Measurements from ENCODE around the gene MAD2L1BP. TPM values are rescaled to one million over a fixed set of nuclear protein-coding genes. Genes with fewer than 3 reads are reported as not detected.

Gene MAD2L1BP
- total RNA-seq, 1 experiment from 2014 or later = 30.1 TPM

DNA sequence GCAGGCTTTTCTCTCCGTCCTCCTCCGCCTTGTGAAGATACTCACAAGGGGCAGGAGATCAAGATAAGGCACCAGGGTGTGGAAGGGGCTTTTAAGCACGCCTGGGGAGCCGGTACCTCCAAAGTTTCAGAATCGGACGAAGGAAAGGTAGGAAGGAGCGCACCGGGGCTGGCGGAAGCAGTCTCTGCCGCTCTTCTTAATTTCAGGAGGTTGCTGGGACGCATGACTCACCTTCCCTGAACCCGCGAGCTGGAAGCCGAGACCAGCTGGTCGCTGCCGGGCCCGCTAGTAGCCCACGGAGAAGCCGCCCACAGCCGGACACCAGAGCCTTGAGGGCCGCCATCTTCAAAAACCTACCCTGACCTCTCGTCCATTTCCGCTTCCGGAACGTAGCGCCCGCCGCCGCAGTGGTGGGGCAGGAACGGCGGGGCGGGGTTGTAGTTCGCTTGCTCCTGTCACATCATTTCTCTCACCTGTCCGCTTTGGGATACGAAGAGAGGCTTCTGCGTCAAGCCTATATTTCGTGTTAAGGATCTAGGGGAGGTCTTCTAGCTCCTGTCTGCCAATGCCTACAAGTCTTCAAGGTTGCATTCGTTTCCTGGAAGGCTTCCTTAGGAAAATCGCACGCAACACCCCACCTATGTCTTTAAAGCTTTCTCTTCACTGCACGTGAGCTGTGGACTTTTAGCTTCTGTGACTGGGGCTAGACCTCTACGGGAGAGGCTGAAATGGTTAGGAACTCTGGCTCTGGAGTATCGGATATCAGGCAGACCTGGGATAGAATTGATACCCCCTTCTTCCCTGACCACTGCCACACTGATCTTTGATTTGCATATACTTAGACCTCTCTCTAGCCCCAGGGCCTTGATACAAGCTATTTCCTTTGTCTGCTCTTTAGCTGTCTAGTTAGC lies 52.1 kb downstream of the MAD2L1BP start, which contains the start of gene MRPS18A (continued):
- TF ChIP-seq ZNF425 (CRISPR knock-in tag; conservative IDR thresholded peaks at IDR 0.05) = no peak
- no peak for TF ChIP-seq ZNF423 (CRISPR knock-in tag; IDR thresholded peaks at IDR 0.05)
- TF ChIP-seq GABPB1 (CRISPR knock-in tag; IDR thresholded peaks at IDR 0.05) = peak; percentile 52; the same call in 1 of the 2 replicates

- Mint-ChIP-seq H3K27ac (no peak overlapping the region), H3K9me3 (no peaks in the 10 kb centered on the region), H3K4me1 (peaks cover 18% of the 10 kb centered on the region), H3K36me3 (no peaks in the 10 kb centered on the region), H3K4me3 (no peak overlapping the region), H3K27me3 (ENCODE audit: low read depth) (no peaks in the 10 kb centered on the region)
- POLR2A ChIA-PET = no interaction called here
- TF ChIP-seq E2F1 (CRISPR knock-in tag; IDR thresholded peaks at IDR 0.05) = no peak
- no peak for TF ChIP-seq ZBTB21 (CRISPR knock-in tag; IDR thresholded peaks at IDR 0.05; ENCODE audit: borderline replicate concordance)
- TF ChIP-seq JAZF1 (CRISPR knock-in tag; IDR thresholded peaks at IDR 0.05) = no peak
- TF ChIP-seq ZNF317 (CRISPR knock-in tag; IDR thresholded peaks at IDR 0.05; ENCODE audit: borderline replicate concordance, low read depth) = no peak
- TF ChIP-seq ATF2 (CRISPR knock-in tag; IDR thresholded peaks at IDR 0.05; ENCODE audit: borderline replicate concordance, low read depth) = no peak
- TF ChIP-seq FOXK1 (CRISPR knock-in tag; IDR thresholded peaks at IDR 0.05) = no peak
- TF ChIP-seq ZNF512 (CRISPR knock-in tag; IDR thresholded peaks at IDR 0.05; ENCODE audit: borderline replicate concordance) = no peak
- TF ChIP-seq AFF4 (CRISPR knock-in tag; IDR thresholded peaks at IDR 0.05; ENCODE audit: borderline replicate concordance) = no peak
- no peak for TF ChIP-seq GTF2I (CRISPR knock-in tag; conservative IDR thresholded peaks at IDR 0.05)
- TF ChIP-seq SMAD4 (CRISPR knock-in tag; IDR thresholded peaks at IDR 0.05) = no peak
- TF ChIP-seq ZNF423 (CRISPR knock-in tag; IDR thresholded peaks at IDR 0.05) = no peak
- TF ChIP-seq MAX (CRISPR knock-in tag; IDR thresholded peaks at IDR 0.05) = no peak
- TF ChIP-seq, protein P1, sequence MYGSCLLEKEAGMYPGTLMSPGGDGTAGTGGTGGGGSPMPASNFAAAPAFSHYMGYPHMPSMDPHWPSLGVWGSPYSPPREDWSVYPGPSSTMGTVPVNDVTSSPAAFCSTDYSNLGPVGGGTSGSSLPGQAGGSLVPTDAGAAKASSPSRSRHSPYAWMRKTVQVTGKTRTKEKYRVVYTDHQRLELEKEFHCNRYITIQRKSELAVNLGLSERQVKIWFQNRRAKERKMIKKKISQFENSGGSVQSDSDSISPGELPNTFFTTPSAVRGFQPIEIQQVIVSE (CRISPR knock-in tag; IDR thresholded peaks at IDR 0.05; ENCODE audit: borderline replicate concordance) = no peak
- TF ChIP-seq, protein P2, sequence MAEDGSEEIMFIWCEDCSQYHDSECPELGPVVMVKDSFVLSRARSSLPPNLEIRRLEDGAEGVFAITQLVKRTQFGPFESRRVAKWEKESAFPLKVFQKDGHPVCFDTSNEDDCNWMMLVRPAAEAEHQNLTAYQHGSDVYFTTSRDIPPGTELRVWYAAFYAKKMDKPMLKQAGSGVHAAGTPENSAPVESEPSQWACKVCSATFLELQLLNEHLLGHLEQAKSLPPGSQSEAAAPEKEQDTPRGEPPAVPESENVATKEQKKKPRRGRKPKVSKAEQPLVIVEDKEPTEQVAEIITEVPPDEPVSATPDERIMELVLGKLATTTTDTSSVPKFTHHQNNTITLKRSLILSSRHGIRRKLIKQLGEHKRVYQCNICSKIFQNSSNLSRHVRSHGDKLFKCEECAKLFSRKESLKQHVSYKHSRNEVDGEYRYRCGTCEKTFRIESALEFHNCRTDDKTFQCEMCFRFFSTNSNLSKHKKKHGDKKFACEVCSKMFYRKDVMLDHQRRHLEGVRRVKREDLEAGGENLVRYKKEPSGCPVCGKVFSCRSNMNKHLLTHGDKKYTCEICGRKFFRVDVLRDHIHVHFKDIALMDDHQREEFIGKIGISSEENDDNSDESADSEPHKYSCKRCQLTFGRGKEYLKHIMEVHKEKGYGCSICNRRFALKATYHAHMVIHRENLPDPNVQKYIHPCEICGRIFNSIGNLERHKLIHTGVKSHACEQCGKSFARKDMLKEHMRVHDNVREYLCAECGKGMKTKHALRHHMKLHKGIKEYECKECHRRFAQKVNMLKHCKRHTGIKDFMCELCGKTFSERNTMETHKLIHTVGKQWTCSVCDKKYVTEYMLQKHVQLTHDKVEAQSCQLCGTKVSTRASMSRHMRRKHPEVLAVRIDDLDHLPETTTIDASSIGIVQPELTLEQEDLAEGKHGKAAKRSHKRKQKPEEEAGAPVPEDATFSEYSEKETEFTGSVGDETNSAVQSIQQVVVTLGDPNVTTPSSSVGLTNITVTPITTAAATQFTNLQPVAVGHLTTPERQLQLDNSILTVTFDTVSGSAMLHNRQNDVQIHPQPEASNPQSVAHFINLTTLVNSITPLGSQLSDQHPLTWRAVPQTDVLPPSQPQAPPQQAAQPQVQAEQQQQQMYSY (CRISPR knock-in tag; IDR thresholded peaks at IDR 0.05) = no peak
- no peak for TF ChIP-seq NR1H2 (CRISPR knock-in tag; IDR thresholded peaks at IDR 0.05)
- TF ChIP-seq KAT7 (CRISPR knock-in tag; IDR thresholded peaks at IDR 0.05; ENCODE audit: borderline replicate concordance) = no peak
- no peak for DNase-seq (ENCODE audit: low spot score)
- CTCF ChIA-PET = interaction anchor here (0.6 to 1.7 kb wide), 3 partner anchors 9 to 79 kb away, joined by 3 to 6 read pairs (median 3); no protein-coding TSS in a partner anchor
- no peak for ATAC-seq
Observed at GRCh38 chr6:43689421-43689820, 53.8 kb downstream of the MAD2L1BP start.

Data from WTC11 (cell line).